ENCODE data around the gene SMURF2.
A peak's percentile ranks its signal among the peaks of the same experiment; 100 is the strongest.

SMURF2 gene

DNA sequence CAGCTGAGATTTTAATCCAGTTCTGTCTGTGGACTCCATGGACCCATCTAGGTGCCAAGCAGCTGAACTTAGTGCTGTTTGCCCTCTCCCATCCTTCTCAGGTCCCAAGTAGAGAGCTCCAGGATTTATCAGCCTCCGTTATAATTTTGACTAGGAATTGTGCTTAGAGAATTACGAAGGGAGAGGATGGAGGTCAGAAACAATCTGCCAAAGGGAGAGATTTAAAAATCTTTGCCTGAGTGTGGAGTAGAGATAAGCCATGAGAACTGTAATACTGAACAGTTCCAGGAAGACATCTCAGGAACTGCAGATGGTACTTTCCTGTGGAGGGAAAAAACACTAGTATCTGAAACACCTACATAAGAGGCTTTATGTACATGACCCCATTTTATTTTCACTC, 128.3 kb downstream of the SMURF2 start:
- no peak for DNase-seq

- no peak for DNase-seq
Measured at GRCh38 chr17:64532409-64532808, 129.7 kb downstream of the SMURF2 start.

DNA sequence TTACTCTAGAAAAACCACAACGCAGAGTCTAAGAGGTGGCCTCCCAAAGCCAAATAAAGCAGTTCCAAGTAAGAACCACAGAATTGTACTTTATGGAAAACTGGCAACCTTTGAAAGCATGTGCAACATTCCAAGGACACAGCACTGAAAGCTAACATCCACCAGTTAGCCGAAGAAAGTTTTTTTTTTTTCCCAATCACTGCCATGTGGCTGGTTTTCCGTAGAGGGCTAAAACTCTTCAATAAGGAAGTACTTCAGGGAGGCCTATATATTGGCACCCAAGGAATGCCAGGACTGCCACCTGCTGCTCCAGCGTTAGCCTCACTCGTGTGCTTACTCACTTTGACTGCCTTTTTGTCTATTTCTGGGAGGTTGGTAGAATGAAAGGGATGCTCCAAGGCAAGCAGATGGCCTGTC, 130.1 kb downstream of the SMURF2 start:
- DNase-seq, result peak; percentile 42

GRCh38 chr17:64529221-64529620, 132.9 kb downstream of the SMURF2 start:
- DNase-seq, result no peak

- DNase-seq, result no peak
Measured at GRCh38 chr17:64527914-64528313, 134.2 kb downstream of the SMURF2 start.

DNA sequence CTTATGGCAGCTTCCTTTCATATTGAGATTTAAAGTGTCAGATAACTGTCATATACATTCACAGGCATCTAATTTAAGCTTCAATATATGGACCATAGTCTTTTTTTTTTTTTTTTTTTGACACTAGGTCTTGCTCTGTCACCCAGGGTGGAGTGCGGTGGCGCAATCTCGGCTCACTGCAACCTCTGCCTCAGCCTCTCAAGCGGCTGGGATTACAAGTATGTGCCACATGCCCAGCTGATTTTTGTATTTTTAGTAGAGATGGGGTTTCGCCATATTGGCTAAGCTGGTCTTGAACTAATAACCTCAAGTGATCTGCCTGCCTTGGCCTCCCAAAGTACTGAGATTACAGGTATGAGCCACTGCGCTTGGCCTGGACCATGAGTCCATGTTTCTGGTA, 141.7 kb downstream of the SMURF2 start:
- DNase-seq, result no peak

DNA sequence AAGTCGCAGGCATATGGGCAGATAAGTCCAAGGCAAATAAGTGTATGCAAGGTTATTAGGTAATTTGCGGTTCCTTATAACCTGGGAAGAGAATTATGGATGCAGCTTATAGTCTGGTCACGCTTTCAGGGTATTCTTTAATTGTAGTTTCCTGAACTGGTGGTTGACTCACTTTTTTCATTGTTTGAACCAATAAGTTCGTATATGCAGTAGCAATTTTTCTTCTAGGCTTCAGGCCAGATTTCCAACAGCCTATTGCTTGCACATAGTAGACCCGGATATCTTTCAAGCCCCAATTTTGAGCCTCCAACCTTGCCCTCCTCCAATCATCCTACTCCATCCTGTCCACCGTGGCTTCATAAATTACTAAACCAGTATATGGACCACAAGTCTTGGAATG, 142.5 kb downstream of the SMURF2 start:
- DNase-seq, result no peak

- no peak for DNase-seq
Measured at GRCh38 chr17:64515829-64516228, 146.3 kb downstream of the SMURF2 start.

GRCh38 chr17:64515419-64515818, 146.7 kb downstream of the SMURF2 start:
- no peak for DNase-seq

- no peak for DNase-seq
Measured at GRCh38 chr17:64509179-64509578, 152.9 kb downstream of the SMURF2 start.

DNA sequence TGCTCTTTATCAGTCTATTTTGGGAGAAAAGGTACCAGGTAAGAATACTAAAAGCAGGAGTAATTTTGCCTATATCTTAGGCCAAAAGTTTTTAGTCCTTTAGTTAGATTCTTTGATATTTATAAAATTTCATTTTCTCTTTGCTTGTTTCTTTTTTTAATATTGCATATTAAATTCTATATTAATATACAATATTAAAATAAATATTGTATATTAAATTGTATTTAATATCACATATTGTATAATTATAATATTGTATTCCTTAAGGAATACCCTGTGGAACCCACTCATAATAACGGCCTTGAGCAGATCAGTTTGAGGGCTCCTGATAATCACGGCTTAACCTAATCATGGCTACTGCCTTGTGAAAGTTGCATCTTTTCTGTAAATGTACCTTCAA, 153.4 kb downstream of the SMURF2 start:
- DNase-seq, result no peak

DNA sequence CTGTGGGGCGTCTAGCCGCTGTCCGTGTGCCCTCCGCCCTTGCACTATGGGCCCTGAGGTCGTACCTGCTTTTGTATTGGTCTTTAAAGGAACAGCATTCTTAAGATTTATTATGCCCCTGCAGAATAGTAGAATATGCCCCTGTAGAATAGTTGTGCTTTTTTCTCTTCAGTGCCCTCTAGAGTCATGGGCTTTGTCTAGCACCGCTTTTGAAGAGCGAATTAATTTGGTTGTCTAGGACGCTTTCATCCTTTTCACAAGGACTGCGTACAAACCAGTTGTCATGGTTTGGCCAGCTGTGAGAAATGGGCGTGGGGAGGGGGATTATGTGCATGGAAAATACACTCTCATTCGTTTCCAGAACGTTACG, 154.7 kb downstream of the SMURF2 start:
- peak; percentile 86 for DNase-seq

GRCh38 chr17:64506576-64507412, 155.3 kb downstream of the SMURF2 start, which contains the start of gene CEP95:
Gene CEP95 (plus strand): TSS chr17:64506977. CDS start chr17:64507098, 121 bp downstream.
- peak; percentile 98 for DNase-seq

DNA sequence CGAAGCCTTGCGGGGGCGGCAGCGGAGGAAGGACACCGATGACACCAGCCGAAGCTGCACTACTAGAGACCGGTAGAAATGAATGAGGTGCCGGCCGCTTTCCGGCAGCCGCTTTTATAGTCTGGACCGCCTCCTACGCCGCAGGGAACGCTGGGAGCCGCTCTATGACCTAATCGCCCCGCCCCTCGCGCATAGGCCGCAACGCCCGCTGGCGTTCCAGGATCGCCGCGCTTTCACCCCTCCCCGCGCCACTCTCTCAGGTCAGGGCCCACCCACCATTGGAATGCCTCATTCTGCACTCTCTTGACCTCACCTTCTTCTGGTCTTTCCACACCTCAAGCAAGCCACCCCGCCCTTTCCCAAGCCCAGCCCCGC, 155.9 kb downstream of the SMURF2 start, which contains the start of gene DDX5:
Gene DDX5, minus strand, starts transcription at position 89 of the 375 bp plus-strand sequence. CDS start 170 bp downstream, outside the sequence.
- DNase-seq, result peak; percentile 97

GRCh38 chr17:64505340-64506200, 156.5 kb downstream of the SMURF2 start:
- peak; percentile 96 for DNase-seq

DNA sequence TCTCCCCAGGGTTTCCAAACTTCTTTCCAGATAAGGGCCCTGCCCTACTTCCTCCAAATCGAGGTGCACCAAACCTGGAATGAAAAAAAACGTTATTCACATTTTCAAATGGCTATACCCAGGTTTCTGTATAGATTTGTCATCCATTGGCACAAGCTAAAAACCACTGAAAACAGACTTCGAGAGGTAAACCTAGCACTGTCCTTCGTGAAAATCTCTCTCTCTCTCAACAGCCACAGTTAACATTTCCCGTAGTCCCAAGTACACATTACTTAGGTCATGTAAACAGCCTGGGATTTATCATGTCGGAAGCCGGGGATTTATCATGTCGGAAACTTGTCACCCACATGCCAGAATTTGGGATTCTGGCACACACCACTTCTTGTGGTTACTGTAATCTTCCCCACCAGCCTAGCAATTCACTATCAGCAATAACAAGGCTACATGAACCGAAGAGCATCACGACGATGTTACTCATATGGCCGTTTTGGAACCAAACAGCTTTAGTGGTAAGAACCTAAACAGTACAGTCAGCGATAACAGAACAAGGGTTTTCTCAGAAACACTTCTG, 157.3 kb downstream of the SMURF2 start:
- DNase-seq, result no peak

GRCh38 chr17:64503821-64504768, 158.0 kb downstream of the SMURF2 start:
- DNase-seq, result no peak

DNA sequence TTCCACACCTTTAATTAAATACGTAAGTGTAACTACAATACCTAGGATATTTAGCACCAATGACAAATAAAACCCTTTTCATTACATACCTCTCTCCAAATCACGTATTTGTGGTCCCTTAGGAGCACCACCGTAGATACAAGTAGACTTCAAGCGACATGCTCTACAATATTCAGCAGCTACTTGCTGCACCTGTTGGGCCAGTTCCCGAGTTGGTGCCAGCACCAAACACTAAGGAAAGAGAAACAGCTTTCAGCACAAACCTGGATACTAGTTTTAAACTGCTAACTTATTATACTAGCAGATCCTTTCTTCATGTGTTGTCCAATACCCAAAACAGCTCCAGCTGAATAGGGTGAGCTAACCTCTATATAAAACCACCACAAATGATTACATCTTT, 158.8 kb downstream of the SMURF2 start:
- DNase-seq, result no peak

GRCh38 chr17:64502809-64503208, 159.3 kb downstream of the SMURF2 start:
- DNase-seq, result no peak

- no peak for DNase-seq
Measured at GRCh38 chr17:64502021-64502420, 160.1 kb downstream of the SMURF2 start.

DNA sequence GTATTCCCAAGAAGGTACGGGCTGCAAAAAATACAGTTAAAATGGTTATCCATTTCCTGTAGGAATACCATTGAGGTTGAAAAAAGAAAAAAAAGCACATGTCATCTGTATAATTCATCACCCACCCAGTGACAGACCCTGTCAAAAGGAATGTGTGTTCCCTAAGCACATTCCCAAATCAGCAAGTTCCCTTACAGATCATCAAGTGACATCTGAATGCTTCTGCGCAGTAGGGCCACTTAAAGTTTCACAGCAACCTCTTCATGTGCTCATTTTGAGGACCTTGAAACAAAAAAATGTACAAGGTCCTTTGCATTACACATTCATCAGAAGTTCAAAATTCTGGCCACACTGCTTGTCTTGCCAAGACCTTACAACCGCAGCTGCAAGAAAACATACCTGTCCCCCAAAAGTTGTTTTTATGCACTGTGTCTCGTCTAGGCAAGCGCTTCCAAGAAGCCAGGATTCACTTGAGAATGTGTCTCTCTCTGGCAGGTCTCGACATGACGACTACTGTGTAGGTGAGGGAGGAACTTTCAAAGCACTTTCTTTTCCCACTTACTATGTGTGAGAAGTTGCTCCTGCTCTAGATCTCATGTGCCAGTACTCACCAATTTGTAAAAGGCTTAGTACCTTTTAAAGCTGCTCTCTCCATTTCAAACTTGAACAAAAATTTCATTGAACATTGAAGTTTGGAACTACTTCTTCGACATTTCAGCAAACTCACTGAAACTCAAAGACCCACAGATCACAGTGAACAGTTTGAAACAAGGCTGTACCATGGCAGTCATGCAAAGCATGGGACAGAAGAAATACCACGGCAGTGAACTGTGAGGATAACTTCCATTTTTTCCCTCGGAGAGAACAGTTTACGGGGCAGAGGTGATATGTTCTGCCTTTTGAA, 161.0 kb downstream of the SMURF2 start:
- no peak for DNase-seq
